Stimulated activated CD4-positive, alpha-beta T cell treated with anti-CD3 and anti-CD28 coated beads, Interleukin-15, amount 100 ng/mL, for 24 hours (primary cell): ENCODE data around the gene CA6.
"Not testable (repeated sequence)": the region's sequence is repeated elsewhere in the genome, so short reads cannot be mapped to it uniquely, and the experiment has no call there.

Source experiments
- DNase-seq: peaks from one replicate; pipeline ENCODE4 v3.0.0-alpha.2; 2020

CA6 gene

DNA sequence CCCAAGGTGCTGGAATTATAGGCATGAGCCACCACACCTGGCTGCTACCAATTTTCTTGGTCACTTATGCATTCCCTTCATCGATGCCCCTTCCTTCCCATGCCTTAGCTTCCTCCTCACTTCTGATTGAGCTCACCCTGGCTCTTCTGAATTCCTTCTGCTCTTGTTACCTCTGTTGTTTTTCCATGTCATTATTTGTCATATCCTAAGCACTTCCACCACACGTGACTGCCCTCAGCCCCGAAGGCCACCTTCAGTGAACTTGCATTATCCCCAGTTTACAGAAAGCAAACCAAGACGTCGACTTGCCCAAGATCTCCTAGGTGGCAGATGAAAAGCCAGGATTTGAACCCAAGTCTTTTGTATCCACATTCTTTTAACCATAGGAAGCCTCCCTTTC, 30.7 kb downstream of the CA6 start:
- no peak for DNase-seq

- DNase-seq: no peak
Measured at GRCh38 chr1:8976896-8977450, 31.3 kb downstream of the CA6 start.

DNA sequence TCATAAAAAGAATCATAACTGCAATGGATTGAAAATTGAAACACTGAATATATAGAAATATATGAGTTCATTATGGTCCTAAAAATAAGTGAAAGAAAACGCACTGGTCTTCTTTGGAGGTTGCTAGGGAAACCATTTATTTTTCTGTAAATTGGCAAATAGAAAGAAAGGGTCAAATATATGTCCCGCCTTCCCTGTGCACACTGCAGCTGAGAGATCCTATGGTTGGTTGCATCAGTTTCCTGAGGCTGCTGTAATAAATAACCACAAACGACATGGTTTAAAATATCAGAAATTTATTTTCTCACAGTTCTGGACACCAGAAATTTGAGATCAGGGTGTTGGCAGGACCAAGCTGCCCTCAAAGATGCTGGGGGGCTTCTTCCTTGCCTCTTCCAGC, 35.0 kb downstream of the CA6 start:
- no peak for DNase-seq

- no peak for DNase-seq
Measured at GRCh38 chr1:8981169-8981568, 35.5 kb downstream of the CA6 start.

GRCh38 chr1:8984203-8984602, 38.5 kb downstream of the CA6 start:
- no peak for DNase-seq

DNA sequence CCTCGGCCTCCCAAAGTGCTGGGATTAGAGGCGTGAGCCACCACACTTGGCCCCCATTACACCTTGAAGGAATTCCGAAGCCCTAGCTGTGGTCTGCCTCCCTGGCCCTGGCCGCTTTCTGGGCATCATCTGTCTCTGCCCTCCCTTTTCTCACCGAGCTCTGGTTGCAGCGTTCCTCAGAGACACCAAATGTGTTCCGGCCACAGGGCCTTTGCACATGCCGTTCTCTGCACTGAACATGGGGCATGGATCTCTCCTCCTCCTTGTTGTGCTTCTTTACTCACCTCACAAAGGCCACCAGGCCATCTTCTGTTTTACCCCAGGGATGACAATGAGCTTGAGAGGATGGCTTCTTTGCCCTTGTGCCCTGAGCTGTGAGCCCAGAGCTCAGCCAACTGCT, 39.3 kb downstream of the CA6 start:
- no peak for DNase-seq

- no peak for DNase-seq
Measured at GRCh38 chr1:8985915-8986813, 40.5 kb downstream of the CA6 start.

- no peak for DNase-seq
Measured at GRCh38 chr1:8986814-8987190, 41.1 kb downstream of the CA6 start.

DNA sequence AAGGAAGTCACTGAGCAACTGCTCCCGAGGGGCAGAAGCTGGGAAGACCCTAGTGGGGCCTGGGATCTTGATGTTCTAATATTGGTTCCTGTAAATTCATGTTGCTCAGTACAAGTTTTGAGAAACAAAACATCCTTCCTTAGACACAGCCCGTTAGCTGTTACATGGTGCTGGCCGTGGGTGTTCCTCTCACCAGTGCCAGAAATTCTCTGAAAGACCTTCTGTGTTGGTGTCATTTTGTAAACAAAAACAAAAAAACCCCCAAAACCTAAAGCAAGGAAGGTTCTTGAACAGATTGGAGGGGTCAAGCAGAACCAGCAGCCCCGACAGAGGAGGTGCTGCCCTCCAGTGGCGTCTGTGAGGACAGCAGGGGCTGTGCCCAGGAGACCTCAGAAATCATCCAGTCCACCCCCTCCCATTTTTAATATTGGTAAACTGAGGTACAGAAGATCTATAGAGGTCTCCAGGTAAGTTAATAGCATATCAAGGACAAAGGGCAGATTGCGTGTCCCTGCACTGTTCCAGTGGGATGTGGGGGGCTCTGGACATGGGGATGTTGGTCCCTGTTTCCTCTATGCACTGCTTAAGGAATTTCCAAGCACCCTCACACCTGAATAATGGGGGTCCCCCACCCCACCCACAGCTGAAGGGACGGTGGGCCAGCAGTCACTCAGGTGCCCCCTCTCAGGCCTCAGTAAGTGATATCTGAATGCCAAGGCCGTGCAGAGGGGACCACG, 42.4 kb downstream of the CA6 start:
- peak; percentile 77 for DNase-seq

DNA sequence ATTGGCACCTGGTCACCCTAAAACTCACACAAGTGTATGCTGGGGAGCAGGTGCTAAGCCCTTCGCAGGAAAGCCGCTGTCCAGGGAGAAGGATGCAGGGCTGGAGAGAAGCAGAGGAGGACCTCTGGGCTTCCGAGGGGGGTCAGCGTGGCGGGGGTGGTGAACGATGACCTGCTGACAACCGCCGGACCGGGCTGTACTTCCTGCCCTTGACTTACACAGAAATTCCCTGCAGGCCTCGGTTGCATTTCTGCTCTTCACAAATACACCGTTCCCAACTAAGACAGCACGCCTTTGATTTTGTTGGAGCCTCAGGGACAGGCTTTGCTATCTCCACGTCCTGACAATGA, 42.9 kb downstream of the CA6 start:
- no peak for DNase-seq

- DNase-seq: no peak
Measured at GRCh38 chr1:8989061-8989460, 43.4 kb downstream of the CA6 start.

DNA sequence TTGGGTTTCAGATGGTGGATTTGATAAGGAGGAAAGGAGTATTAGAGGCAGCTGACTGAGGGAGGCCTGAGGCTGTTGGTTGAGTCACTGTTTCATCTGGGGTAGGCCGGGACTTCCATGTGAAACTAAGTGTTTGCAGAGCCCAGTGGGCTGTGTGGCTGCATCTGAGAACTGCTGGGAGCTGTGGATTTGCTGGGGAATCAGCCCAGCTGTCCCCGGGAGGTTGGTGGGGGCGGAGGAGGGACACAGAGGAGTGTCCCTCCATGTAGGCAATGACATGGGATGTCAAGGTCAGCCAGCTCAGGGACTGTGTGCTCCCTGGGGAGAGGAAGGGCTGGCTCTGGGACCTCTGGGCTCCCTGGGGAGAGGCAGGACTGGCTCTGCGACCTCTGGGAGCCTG, 44.2 kb downstream of the CA6 start:
- no peak for DNase-seq

- DNase-seq: no peak
Measured at GRCh38 chr1:8992936-8993687, 47.4 kb downstream of the CA6 start.

- not testable (repeated sequence) for DNase-seq
Measured at GRCh38 chr1:8993962-8994675, 48.5 kb downstream of the CA6 start.

DNA sequence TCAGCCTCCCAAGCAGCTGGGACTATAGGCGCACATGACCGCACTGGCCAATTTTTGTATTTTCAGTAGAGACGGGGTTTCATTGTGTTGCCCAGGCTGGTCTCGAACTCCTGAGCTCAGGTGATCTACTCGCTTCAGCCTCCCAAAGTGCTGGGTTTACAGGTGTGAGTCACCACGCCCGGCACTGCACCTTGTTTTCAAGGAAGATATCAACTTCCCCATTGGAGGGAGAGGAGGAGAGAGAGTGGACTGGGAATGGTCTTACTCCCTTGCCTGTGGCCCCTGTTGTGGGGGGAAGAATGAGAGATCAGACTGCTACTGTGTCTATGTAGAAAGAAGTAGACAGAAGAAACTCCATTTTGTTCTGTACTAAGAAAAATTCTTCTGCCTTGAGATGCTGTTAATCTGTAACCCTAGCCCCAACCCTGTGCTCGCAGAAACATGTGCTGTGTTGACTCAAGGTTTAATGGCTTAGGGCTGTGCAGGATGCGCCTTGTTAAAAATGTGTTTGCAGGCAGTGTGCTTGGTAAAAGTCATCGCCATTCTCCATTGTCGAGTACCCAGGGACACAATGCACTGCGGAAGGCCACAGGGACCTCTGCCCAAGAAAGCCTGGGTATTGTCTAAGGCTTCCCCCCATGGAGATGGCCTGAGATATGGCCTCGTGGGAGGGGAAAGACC, 56.0 kb downstream of the CA6 start:
- DNase-seq: not testable (repeated sequence)

GRCh38 chr1:9002215-9002560, 56.5 kb downstream of the CA6 start:
- DNase-seq: not testable (repeated sequence)

- DNase-seq: no peak
Measured at GRCh38 chr1:9004031-9004699, 58.5 kb downstream of the CA6 start.

GRCh38 chr1:9004700-9005394, 59.2 kb downstream of the CA6 start:
- DNase-seq: peak; percentile 88

- no peak for DNase-seq
Measured at GRCh38 chr1:9005395-9005708, 59.7 kb downstream of the CA6 start.

DNA sequence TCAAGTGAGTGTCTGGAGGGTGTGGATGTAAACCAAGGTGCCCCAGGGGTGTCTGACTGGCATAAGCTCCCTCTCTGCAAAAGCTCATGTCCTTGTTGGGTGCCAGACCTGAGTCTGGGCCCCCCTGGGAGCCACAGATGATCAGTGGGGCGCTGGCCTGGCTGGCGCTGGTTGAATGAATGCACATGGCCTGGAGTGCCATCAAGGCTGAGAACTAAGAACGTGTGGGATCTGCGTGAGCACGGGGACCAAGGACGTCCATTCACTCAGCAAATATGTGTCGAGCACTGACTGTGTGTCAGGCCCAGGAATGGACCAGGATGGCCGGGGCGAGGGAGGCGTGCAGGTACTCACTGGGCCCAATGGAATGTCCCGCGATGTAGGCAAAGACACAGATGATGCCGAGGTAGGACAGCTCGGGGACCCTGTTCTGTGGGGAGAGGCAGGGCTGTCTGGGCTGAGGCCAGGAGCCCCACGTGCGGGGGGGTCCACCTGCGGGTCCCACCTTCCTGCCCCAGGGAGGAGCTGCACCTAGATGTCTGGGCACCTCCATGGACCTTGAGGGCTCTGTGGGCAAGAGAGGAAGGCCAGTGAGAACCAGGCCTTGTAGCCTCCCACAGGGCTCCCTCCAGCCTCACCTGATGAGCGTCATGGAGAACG, 61.4 kb downstream of the CA6 start:
- DNase-seq: no peak

GRCh38 chr1:9008236-9008635, 62.6 kb downstream of the CA6 start:
- DNase-seq: no peak
